NB4 (cell line): ENCODE data around the gene CPNE6.

ENCODE experiments used
- DNase-seq: peaks from one replicate; pipeline ENCODE4 v3.0.0; 2010; ENCODE audit warnings: low read depth
- H3K4me3 ChIP-seq: one replicate; pipeline ENCODE4 v1.5.1; 2011; ENCODE audit warnings: mild to moderate bottlenecking, low read depth, low read length, moderate library complexity
- CTCF ChIP-seq: IDR thresholded peaks from one replicate; pipeline ENCODE4 v1.5.1; 2012; ENCODE audit warnings: low read depth, low read length
- MAX ChIP-seq: IDR thresholded peaks from 2 replicates; pipeline ENCODE4 v1.6.1; 2011; ENCODE audit warnings: low read depth, low read length
- MYC ChIP-seq: IDR thresholded peaks from 2 replicates; pipeline ENCODE4 v1.6.1; 2011; ENCODE audit warnings: low read depth, low read length
- POLR2A ChIP-seq: IDR thresholded peaks from 2 replicates; pipeline ENCODE4 v1.6.1; 2011; ENCODE audit warnings: mild to moderate bottlenecking; ENCODE audit not compliant: insufficient read length; ENCODE audit errors: extremely low read depth

Gene CPNE6

GRCh38 chr14:24079491-24080141 is 8.3 kb downstream of the CPNE6 start:
- no peak; the same call in 1 of the 2 replicates for TF ChIP-seq MYC
- TF ChIP-seq POLR2A = no peak
- no peak for TF ChIP-seq CTCF
- TF ChIP-seq MAX = no peak
- no peak overlapping the region for H3K4me3 ChIP-seq
- DNase-seq = peak; percentile 75

- H3K4me3 ChIP-seq = no peak overlapping the region
- TF ChIP-seq CTCF (no peak), MYC (no peak), POLR2A (no peak), MAX (no peak)
- DNase-seq = no peak
Observed at GRCh38 chr14:24080142-24080530, 8.8 kb downstream of the CPNE6 start.

GRCh38 chr14:24080888-24081738 is 9.8 kb downstream of the CPNE6 start:
- DNase-seq = peak; percentile 51
- no peak for TF ChIP-seq POLR2A
- TF ChIP-seq MAX = no peak
- no peak for TF ChIP-seq CTCF
- no peak for TF ChIP-seq MYC
- peak overlapping the region; percentile 28 for H3K4me3 ChIP-seq

GRCh38 chr14:24081739-24082211 is 10.4 kb downstream of the CPNE6 start:
- H3K4me3 ChIP-seq = no peak overlapping the region
- no peak for DNase-seq
- no peak for TF ChIP-seq POLR2A
- no peak for TF ChIP-seq MAX
- TF ChIP-seq CTCF = no peak
- no peak for TF ChIP-seq MYC

GRCh38 chr14:24082411-24083080 is 11.2 kb downstream of the CPNE6 start:
- DNase-seq = no peak
- no peak overlapping the region for H3K4me3 ChIP-seq
- TF ChIP-seq CTCF = no peak
